GM21447 (cell line): ENCODE results near the gene PRDM10.

Source experiments
- ATAC-seq: cut with Tn5 transposase; IDR thresholded peaks from one replicate; pipeline ENCODE4 v1.9.1; 2021; ENCODE audit not compliant: unreplicated experiment

The PRDM10 gene

DNA sequence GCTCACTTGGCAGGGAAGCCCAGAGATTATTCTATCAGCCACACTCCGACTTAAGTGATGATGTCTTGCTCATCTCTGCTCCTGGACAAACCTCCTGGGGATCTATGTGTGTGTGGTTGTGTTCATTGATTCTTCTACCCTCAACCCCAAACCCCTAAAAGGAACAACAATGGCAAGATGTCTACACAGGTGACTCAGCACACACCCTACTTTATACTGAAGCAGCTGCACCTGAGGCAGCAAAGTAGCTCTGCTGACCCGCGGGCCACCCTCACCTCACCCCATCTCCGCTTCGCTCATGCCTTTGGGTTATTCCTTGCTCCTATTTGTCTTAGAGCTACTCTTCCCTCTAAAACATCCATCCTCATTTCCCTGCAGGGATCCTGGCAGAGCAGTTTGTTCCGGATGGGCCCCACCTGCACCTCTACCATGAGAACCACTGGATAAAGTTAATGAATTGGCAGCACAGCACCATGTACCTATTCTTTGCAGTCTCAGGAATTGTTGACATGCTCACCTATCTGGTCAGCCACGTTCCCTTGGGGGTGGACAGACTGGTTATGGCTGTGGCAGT is 148.3 kb downstream of the PRDM10 start:
- ATAC-seq: no peak

GRCh38 chr11:129853518-129854231 is 149.0 kb downstream of the PRDM10 start:
- no peak for ATAC-seq

DNA sequence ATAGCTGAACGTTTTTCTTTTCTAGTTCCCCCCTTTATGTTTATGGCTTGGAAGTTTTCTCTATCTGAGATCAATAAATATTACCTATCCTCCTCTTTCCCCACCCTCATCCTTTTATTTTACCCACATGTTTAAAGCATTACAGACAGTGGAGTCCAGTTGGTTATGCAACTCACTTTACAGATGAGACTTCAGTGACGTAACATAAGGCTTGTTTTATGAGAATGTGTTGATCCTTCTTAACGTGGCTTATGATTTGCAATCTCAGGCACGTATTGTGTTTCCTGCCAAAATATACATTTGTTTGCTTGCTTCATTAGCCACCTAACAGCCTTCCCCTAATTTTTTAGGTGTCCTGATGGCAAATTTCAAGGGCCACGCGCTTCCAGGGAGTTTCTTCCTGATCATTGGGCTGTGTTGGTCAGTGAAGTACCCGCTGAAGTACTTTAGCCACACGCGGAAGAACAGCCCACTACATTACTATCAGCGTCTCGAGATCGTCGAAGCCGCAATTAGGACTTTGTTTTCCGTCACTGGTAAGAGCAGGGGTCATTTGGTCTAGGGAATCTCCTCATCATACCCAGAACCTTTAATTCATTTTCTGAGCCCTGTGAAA is 150.4 kb downstream of the PRDM10 start:
- no peak for ATAC-seq
